NCI-H524 treated with DMSO at 0.1 percent for 48 hours (cell line): ENCODE measurements around the gene SLC49A4.

Experiments
- DNase-seq: peaks from one replicate; lab custom pipeline; 2025; lab: John Stamatoyannopoulos, UW

SLC49A4 gene

GRCh38 chr3:122785231-122785630 is 9.6 kb upstream of the SLC49A4 start:
- DNase-seq: no peak

- no peak for DNase-seq
Observed at GRCh38 chr3:122786066-122786465, 8.8 kb upstream of the SLC49A4 start.

- DNase-seq: no peak
Observed at GRCh38 chr3:122787872-122788271, 7.0 kb upstream of the SLC49A4 start.

- no peak for DNase-seq
Observed at GRCh38 chr3:122789585-122790273, 5.1 kb upstream of the SLC49A4 start.

GRCh38 chr3:122793568-122794416 is 1.1 kb upstream of the SLC49A4 start, which contains the start of gene HSPBAP1:
TSS of gene HSPBAP1 (minus strand) at chr3:122793831. CDS start at chr3:122793680, 151 bp downstream.
- no peak for DNase-seq

- DNase-seq: no peak
Observed at GRCh38 chr3:122794483-122794778, 438 bp upstream of the SLC49A4 start.

GRCh38 chr3:122795674-122796195 is 866 bp downstream of the SLC49A4 start:
- no peak for DNase-seq

- DNase-seq: no peak
Observed at GRCh38 chr3:122797291-122797690, 2.4 kb downstream of the SLC49A4 start.

- no peak for DNase-seq
Observed at GRCh38 chr3:122799322-122799721, 4.5 kb downstream of the SLC49A4 start.

GRCh38 chr3:122800031-122800430 is 5.2 kb downstream of the SLC49A4 start:
- no peak for DNase-seq

GRCh38 chr3:122800706-122801237 is 5.9 kb downstream of the SLC49A4 start:
- DNase-seq: no peak

- no peak for DNase-seq
Observed at GRCh38 chr3:122802323-122802722, 7.5 kb downstream of the SLC49A4 start.

GRCh38 chr3:122803977-122804376 is 9.1 kb downstream of the SLC49A4 start:
- no peak for DNase-seq

- no peak for DNase-seq
Observed at GRCh38 chr3:122810734-122811133, 15.9 kb downstream of the SLC49A4 start.

GRCh38 chr3:122816587-122816986 is 21.7 kb downstream of the SLC49A4 start:
- DNase-seq: no peak

GRCh38 chr3:122824465-122825381 is 29.9 kb downstream of the SLC49A4 start:
- no peak for DNase-seq

- DNase-seq: no peak
Observed at GRCh38 chr3:122825460-122825859, 30.6 kb downstream of the SLC49A4 start.

- no peak for DNase-seq
Observed at GRCh38 chr3:122826278-122826677, 31.4 kb downstream of the SLC49A4 start.

GRCh38 chr3:122828281-122828680 is 33.4 kb downstream of the SLC49A4 start:
- no peak for DNase-seq

- no peak for DNase-seq
Observed at GRCh38 chr3:122835590-122835989, 40.7 kb downstream of the SLC49A4 start.

GRCh38 chr3:122843604-122844003 is 48.7 kb downstream of the SLC49A4 start:
- DNase-seq: no peak

- DNase-seq: no peak
Observed at GRCh38 chr3:122857019-122857418, 62.1 kb downstream of the SLC49A4 start.
